Prostate gland (tissue), 2 donors: ENCODE data around the gene SCN5A.

Experiments
- CTCF ChIP-seq, 4 experiments: fragments of 200-600 bp in 2 of 4; fragments of 450-650 bp in 2 of 4; sonication (generic) in 2 of 4; IDR thresholded peaks; 1 replicate in 3 of 4; 2 replicates in 1 of 4; pipeline ENCODE4 v1.5.1; 2016 to 2019; ENCODE audit warnings: antibody characterized with exemption in 4 of 4, mild to moderate bottlenecking in 2 of 4, moderate library complexity in 2 of 4
- POLR2A ChIP-seq: fragments of 450-650 bp; IDR thresholded peaks from one replicate; pipeline ENCODE4 v1.6.1; 2016; ENCODE audit warnings: antibody characterized with exemption, mild to moderate bottlenecking

- TF ChIP-seq CTCF (IDR thresholded peaks at IDR 0.05) (no peak), POLR2A (no peak)
Measured at GRCh38 chr3:38643090-38643489, 6.4 kb downstream of the SCN5A start.
